ENCODE data around the gene HNRNPH3.

DNA sequence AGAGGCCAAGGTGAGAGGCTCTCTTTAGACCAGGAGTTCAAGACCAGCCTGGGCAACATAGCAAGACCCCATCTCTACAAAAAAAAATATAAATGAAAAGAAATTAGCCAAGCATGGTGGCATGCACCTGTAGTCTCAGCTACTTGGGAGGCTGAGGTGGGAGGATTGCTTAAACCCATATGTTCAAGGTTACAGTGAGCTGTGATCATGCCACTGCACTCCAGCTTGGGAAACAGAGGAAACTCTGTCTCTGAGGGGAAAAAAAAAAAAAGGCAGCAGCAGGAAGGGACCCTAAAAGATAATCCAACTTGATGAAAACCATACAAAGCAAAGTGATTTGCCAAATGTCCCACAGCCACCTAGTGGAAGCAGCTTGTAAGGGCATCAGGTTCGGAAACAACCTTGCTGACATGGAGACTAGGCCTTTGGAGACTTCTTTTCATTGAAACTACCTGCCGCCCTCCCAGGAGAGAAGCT, 16.4 kb downstream of the HNRNPH3 start:
- TF ChIP-seq TAF1 (IDR thresholded peaks at IDR 0.05; ENCODE audit: borderline replicate concordance, low read depth, low read length) (no peak), POLR2A (IDR thresholded peaks at IDR 0.05; ENCODE audit: low read depth, low read length) (no peak)
